Measurements from ENCODE around the gene LCP1.

DNA sequence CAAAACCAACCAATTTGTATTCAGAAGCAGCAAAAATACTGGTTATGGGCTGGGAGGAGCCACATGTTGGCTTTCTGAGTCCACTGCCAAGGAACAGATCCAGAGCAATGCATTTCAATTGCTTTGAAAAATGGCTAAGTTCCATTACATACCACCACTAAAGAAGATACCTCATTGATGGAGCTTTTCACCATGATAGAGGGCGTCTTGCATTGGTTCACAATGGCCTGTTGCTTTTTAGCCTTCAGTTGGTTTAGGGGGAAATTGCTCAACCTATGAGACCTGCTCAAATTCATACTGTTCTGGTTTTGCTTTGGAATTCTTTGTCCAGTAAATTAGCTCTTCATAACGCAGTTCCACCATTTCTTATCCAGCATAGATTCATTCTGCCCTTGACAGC, 55.9 kb downstream of the LCP1 start:
- TF ChIP-seq, protein P1, sequence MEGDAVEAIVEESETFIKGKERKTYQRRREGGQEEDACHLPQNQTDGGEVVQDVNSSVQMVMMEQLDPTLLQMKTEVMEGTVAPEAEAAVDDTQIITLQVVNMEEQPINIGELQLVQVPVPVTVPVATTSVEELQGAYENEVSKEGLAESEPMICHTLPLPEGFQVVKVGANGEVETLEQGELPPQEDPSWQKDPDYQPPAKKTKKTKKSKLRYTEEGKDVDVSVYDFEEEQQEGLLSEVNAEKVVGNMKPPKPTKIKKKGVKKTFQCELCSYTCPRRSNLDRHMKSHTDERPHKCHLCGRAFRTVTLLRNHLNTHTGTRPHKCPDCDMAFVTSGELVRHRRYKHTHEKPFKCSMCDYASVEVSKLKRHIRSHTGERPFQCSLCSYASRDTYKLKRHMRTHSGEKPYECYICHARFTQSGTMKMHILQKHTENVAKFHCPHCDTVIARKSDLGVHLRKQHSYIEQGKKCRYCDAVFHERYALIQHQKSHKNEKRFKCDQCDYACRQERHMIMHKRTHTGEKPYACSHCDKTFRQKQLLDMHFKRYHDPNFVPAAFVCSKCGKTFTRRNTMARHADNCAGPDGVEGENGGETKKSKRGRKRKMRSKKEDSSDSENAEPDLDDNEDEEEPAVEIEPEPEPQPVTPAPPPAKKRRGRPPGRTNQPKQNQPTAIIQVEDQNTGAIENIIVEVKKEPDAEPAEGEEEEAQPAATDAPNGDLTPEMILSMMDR (IDR thresholded peaks at IDR 0.05; ENCODE audit: insufficient read depth, low read depth, low read length): no peak
- no peak for TF ChIP-seq EZH2 (IDR thresholded peaks at IDR 0.05; ENCODE audit: insufficient read depth, low read length)
